OCI-LY3 (cell line): ENCODE results near the gene TRIM44.

ENCODE experiments used
- H2AFZ ChIP-seq: fragments of 200-600, 300-600 bp; shearing (Covaris generic); 2 replicates; pipeline ENCODE4 v1.6.0; 2014; ENCODE audit warnings: antibody characterized with exemption, low read depth, low read length
- H3K27ac ChIP-seq: fragments of 200-600, 300-600 bp; sonication (generic); 2 replicates; pipeline ENCODE4 v1.5.1; 2014; ENCODE audit warnings: mild to moderate bottlenecking, low read length, moderate library complexity, mixed read lengths
- H3K27me3 ChIP-seq: fragments of 200-600, 300-600 bp; sonication (generic); 2 replicates; pipeline ENCODE4 v1.6.1; 2014; ENCODE audit warnings: low read depth, low read length, mixed read lengths
- H3K36me3 ChIP-seq: fragments of 200-600, 300-600 bp; sonication (generic); replicated peaks from 2 replicates; pipeline ENCODE3; 2014; ENCODE audit warnings: low read depth, low read length, mixed read lengths
- H3K4me1 ChIP-seq: fragments of 300-600, 200-600 bp; sonication (generic); 2 replicates; pipeline ENCODE4 v1.6.1; 2014; ENCODE audit warnings: low read length, mixed read lengths
- H3K4me2 ChIP-seq: fragments of 200-600, 300-600 bp; sonication (generic); 2 replicates; pipeline ENCODE4 v1.6.1; 2014; ENCODE audit warnings: low read length, mixed read lengths
- H3K4me3 ChIP-seq: fragments of 300-600, 200-600 bp; sonication (generic); 2 replicates; pipeline ENCODE4 v1.5.1; 2014; ENCODE audit warnings: antibody characterized with exemption, mild to moderate bottlenecking, low read length, moderate library complexity
- H3K79me2 ChIP-seq: fragments of 300-600, 200-600 bp; shearing (Covaris generic); 2 replicates; pipeline ENCODE4 v1.6.1; 2014; ENCODE audit warnings: mild to moderate bottlenecking, low read length, mixed read lengths
- H3K9ac ChIP-seq: fragments of 300-600, 200-600 bp; shearing (Covaris generic); 2 replicates; pipeline ENCODE4 v1.6.0; 2014; ENCODE audit warnings: mild to moderate bottlenecking, low read length, moderate library complexity
- H3K9me3 ChIP-seq: fragments of 200-600, 300-600 bp; shearing (Covaris generic); 2 replicates; pipeline ENCODE4 v1.6.1; 2014; ENCODE audit warnings: low read length, mixed read lengths; ENCODE audit not compliant: insufficient read depth
- H4K20me1 ChIP-seq: fragments of 200-600, 300-600 bp; sonication (generic); 2 replicates; pipeline ENCODE4 v1.6.1; 2016; ENCODE audit warnings: low read length, mixed read lengths; ENCODE audit not compliant: insufficient read depth
- CTCF ChIP-seq: fragments of 200-600, 300-600 bp; sonication (generic); IDR thresholded peaks from 2 replicates; pipeline ENCODE4 v1.5.1; 2014; ENCODE audit warnings: antibody characterized with exemption, low read length, low read depth
- EZH2phosphoT487 ChIP-seq: fragments of 200-600 bp; shearing (Covaris generic); IDR thresholded peaks from 2 replicates; pipeline ENCODE4 v1.6.1; 2018; ENCODE audit warnings: antibody characterized with exemption, mixed run types, low read depth

Gene TRIM44

DNA sequence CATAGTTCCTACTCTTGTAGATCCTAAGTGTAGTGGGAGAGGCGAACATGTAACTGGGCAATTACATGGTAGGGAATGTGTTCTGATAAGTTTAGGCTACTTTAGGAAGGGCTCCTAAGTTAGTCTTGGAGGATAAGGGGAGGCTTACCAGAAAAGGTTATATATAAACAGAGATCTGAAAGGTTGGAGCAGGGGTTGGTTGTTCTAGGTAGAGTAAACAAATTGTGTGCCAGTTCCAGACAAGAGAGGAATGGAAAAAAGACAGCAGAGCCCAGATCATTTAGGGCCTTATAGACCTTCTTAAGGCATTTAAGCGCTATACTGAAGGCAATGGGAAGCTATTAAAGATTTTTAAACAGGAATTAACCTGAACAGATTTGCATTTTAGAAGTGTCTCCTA, 74.4 kb downstream of the TRIM44 start:
- no peak overlapping the region for H3K4me3 ChIP-seq
- H3K27ac ChIP-seq = no peak overlapping the region
- no peaks in the 10 kb centered on the region for H3K27me3 ChIP-seq
- H4K20me1 ChIP-seq = no peaks in the 10 kb centered on the region; the same call in 1 of the 2 replicates
- TF ChIP-seq CTCF (no peak), EZH2phosphoT487 (no peak)
- H3K4me1 ChIP-seq = no peaks in the 10 kb centered on the region
- peaks cover 18% of the 10 kb centered on the region for H3K36me3 ChIP-seq
- H3K4me2 ChIP-seq = no peak overlapping the region
- no peak overlapping the region for H3K9ac ChIP-seq
- H2AFZ ChIP-seq = no peak overlapping the region
- H3K79me2 ChIP-seq = no peaks in the 10 kb centered on the region
- H3K9me3 ChIP-seq = no peaks in the 10 kb centered on the region

GRCh38 chr11:35740061-35740799, 77.7 kb downstream of the TRIM44 start:
- H3K36me3 ChIP-seq = peaks cover 20% of the 10 kb centered on the region
- H3K79me2 ChIP-seq = no peaks in the 10 kb centered on the region
- no peak overlapping the region for H2AFZ ChIP-seq
- no peak overlapping the region for H3K4me3 ChIP-seq
- H3K9ac ChIP-seq = no peak overlapping the region
- TF ChIP-seq CTCF (no peak), EZH2phosphoT487 (no peak)
- no peaks in the 10 kb centered on the region for H3K27me3 ChIP-seq
- no peaks in the 10 kb centered on the region for H3K4me1 ChIP-seq
- no peak overlapping the region for H3K27ac ChIP-seq
- no peaks in the 10 kb centered on the region for H3K9me3 ChIP-seq
- peaks cover 3% of the 10 kb centered on the region; the same call in 1 of the 2 replicates for H4K20me1 ChIP-seq
- no peak overlapping the region for H3K4me2 ChIP-seq

DNA sequence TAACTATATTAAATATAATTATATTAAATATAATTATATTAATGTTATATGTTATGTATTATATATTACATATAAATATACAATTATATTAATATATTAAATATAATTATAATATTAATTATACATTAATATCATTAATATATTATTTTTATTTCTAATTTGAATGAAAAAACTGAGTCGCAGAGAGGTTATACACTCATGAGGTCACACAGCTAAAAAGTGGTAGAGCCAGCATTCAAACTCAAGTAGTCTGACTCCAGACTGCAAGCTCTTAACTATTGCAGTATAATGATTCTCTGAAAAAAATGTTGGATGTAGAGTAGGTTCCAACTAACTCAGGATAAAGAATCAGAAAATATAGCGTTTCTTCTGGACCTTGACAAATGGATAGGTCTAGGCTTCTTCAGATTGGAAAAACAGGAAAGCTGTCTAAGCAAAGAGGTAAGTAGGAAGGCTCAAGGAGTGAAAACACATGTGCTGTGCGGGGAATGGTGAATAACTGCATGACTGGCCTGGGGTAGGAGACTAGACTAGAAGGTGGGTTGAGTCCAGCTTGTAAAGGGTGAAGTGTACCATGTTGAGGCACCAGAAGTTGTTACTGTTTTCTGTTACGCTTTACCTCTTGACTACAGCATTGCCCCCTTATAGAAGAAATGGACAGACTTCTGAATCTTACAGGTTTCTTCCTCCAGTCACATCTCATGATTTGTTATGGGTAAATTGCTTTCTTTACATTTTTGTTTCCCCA, 80.3 kb downstream of the TRIM44 start:
- H3K4me2 ChIP-seq = no peak overlapping the region
- no peaks in the 10 kb centered on the region for H3K79me2 ChIP-seq
- H3K27me3 ChIP-seq = no peaks in the 10 kb centered on the region
- H3K9ac ChIP-seq = no peak overlapping the region
- H2AFZ ChIP-seq = no peak overlapping the region
- no peak overlapping the region for H3K4me3 ChIP-seq
- peaks cover 18% of the 10 kb centered on the region for H3K4me1 ChIP-seq
- H3K9me3 ChIP-seq = no peaks in the 10 kb centered on the region
- TF ChIP-seq CTCF (no peak), EZH2phosphoT487 (no peak)
- H3K27ac ChIP-seq = no peak overlapping the region
- peaks cover 5% of the 10 kb centered on the region for H3K36me3 ChIP-seq
- peaks cover 3% of the 10 kb centered on the region; the same call in 1 of the 2 replicates for H4K20me1 ChIP-seq
